HepG2 (cell line): ENCODE measurements around the gene BICRAL. TPM values are rescaled to one million over a fixed set of nuclear protein-coding genes. Genes with fewer than 3 reads are reported as not detected.

Experiments
- CCAR2 ChIP-seq: fragments of 200-400 bp; formaldehyde crosslinking; optimal IDR thresholded peaks from 2 replicates; pipeline ENCODE3; 2018; ENCODE audit warnings: low read depth, mild to moderate bottlenecking, low read length, moderate library complexity
- CCDC6 ChIP-seq: sonication (generic); formaldehyde crosslinking; IDR thresholded peaks from 2 replicates; pipeline ENCODE4 v1.8.1; 2022; ENCODE audit warnings: mild to moderate bottlenecking, missing genetic modification reagents, moderate library complexity
- CHD2 ChIP-seq: IDR thresholded peaks from 2 replicates; pipeline ENCODE4 v1.6.1; 2011; ENCODE audit warnings: low read depth, low read length, improper control_type of control experiment
- FOXJ3 ChIP-seq: sonication (generic); formaldehyde crosslinking; IDR thresholded peaks from 2 replicates; pipeline ENCODE4 v1.4.0; 2020; ENCODE audit warnings: missing genetic modification reagents, mild to moderate bottlenecking, borderline replicate concordance
- FOXO4 ChIP-seq: sonication (generic); formaldehyde crosslinking; conservative IDR thresholded peaks from 2 replicates; pipeline ENCODE4 v1.8.1; 2023; ENCODE audit warnings: missing genetic modification reagents
- IRF2 ChIP-seq: IDR thresholded peaks from 2 replicates; pipeline ENCODE4 v1.6.1; 2018; ENCODE audit warnings: missing genetic modification reagents, missing compliant biosample characterization
- NBN ChIP-seq: fragments of 450-650 bp; conservative IDR thresholded peaks from 2 replicates; pipeline ENCODE4 v1.6.1; 2017
- NFKBIZ ChIP-seq: IDR thresholded peaks from 2 replicates; pipeline ENCODE4 v1.6.1; 2018; ENCODE audit warnings: missing genetic modification reagents, missing compliant biosample characterization
- NR2F6 ChIP-seq, 2 experiments: IDR thresholded peaks; 2 replicates each; pipeline ENCODE4 v1.6.1; 2016; ENCODE audit warnings: antibody characterized with exemption in 1 of 2, mild to moderate bottlenecking in 1 of 2
- SALL2 ChIP-seq: sonication (generic); formaldehyde crosslinking; IDR thresholded peaks from 2 replicates; pipeline ENCODE4 v1.8.1; 2023; ENCODE audit warnings: mild to moderate bottlenecking, missing genetic modification reagents, inconsistent platforms
- SMAD1 ChIP-seq: sonication (generic); formaldehyde crosslinking; IDR thresholded peaks from 2 replicates; pipeline ENCODE4 v1.4.0; 2020; ENCODE audit warnings: missing genetic modification reagents, low read depth, mild to moderate bottlenecking, borderline replicate concordance
- THAP11 ChIP-seq: IDR thresholded peaks from 2 replicates; pipeline ENCODE4 v1.6.1; 2016; ENCODE audit warnings: missing biosample characterization, missing genetic modification reagents
- YEATS2 ChIP-seq: sonication (generic); formaldehyde crosslinking; IDR thresholded peaks from 2 replicates; pipeline ENCODE4 v1.4.0; 2020; ENCODE audit warnings: missing genetic modification reagents, borderline replicate concordance
- ZBTB44 ChIP-seq: sonication (generic); formaldehyde crosslinking; IDR thresholded peaks from 2 replicates; pipeline ENCODE4 v1.4.0; 2020; ENCODE audit warnings: missing genetic modification reagents
- ZBTB7A ChIP-seq: sonication (generic); formaldehyde crosslinking; IDR thresholded peaks from 2 replicates; pipeline ENCODE4 v1.8.0; 2022; ENCODE audit warnings: mild to moderate bottlenecking, missing genetic modification reagents
- ZFP36L2 ChIP-seq: sonication (generic); formaldehyde crosslinking; IDR thresholded peaks from 2 replicates; pipeline ENCODE4 v1.4.0; 2020; ENCODE audit warnings: missing genetic modification reagents
- ZFP41 ChIP-seq: sonication (generic); formaldehyde crosslinking; IDR thresholded peaks from 2 replicates; pipeline ENCODE4 v1.4.0; 2020; ENCODE audit warnings: mild to moderate bottlenecking, missing genetic modification reagents, borderline replicate concordance
- ZNF143 ChIP-seq: sonication (generic); formaldehyde crosslinking; IDR thresholded peaks from 2 replicates; pipeline ENCODE4 v1.4.0; 2020; ENCODE audit warnings: missing genetic modification reagents
- ZNF264 ChIP-seq: sonication (generic); formaldehyde crosslinking; IDR thresholded peaks from 2 replicates; pipeline ENCODE4 v1.4.0; 2020; ENCODE audit warnings: missing genetic modification reagents
- ZNF609 ChIP-seq: sonication (generic); formaldehyde crosslinking; IDR thresholded peaks from 2 replicates; pipeline ENCODE4 v1.4.0; 2020; ENCODE audit warnings: mild to moderate bottlenecking, missing genetic modification reagents, borderline replicate concordance
- ZNF619 ChIP-seq: sonication (generic); formaldehyde crosslinking; IDR thresholded peaks from 2 replicates; pipeline ENCODE4 v1.4.0; 2020; ENCODE audit warnings: mild to moderate bottlenecking, missing genetic modification reagents
- ZNF761 ChIP-seq: sonication (generic); formaldehyde crosslinking; conservative IDR thresholded peaks from 2 replicates; pipeline ENCODE4 v1.4.0; 2020; ENCODE audit warnings: mild to moderate bottlenecking, missing genetic modification reagents
- ZNF790 ChIP-seq: sonication (generic); formaldehyde crosslinking; IDR thresholded peaks from 2 replicates; pipeline ENCODE4 v1.8.0; 2022; ENCODE audit warnings: missing genetic modification reagents, mild to moderate bottlenecking, borderline replicate concordance
- polyA plus RNA-seq, 8 experiments: library from polyadenylated mRNA; depleted of rRNA in 3 of 8; stranded (reverse) in 7 of 8; unstranded in 1 of 8; fragments of >200 nt; fragmentation: Illumina TruSeq in 4 of 8; extraction: Trizol in 4 of 8; gene quantifications; 2 replicates each; pipeline versions ENCODE4 v1.2.1 to v1.2.3, GENCODE V29; 2011 to 2016; ENCODE audit warnings: low read depth in 4 of 8, missing spikeins in 1 of 8, mixed read lengths in 1 of 8; ENCODE audit not compliant: insufficient read depth in 1 of 8
- total RNA-seq, 5 experiments: library from RNA; depleted of rRNA; stranded (reverse); fragments of >200 nt; fragmentation: Illumina TruSeq; extraction: Trizol; gene quantifications; 2 replicates each; pipeline ENCODE4 v1.2.3, GENCODE V29; 2016; ENCODE audit warnings: low read depth in 1 of 5

BICRAL gene
- total and polyA plus RNA-seq, 2 of the 13 experiments (the other 11 are each of a cell fraction or from before 2014, with no cell fraction given) = 5.0 to 13.5 TPM

- TF ChIP-seq NFKBIZ (CRISPR knock-in tag) (0 out of 2 replicates have a peak, but pooled peaks have one; percentile 25), THAP11 (peak; percentile 84), FOXO4 (CRISPR knock-in tag) (no peak), ZNF609 (CRISPR knock-in tag) (no peak), IRF2 (CRISPR knock-in tag) (peak; percentile 88), FOXJ3 (CRISPR knock-in tag) (0 out of 2 replicates have a peak, but pooled peaks have one; percentile 46), SALL2 (CRISPR knock-in tag) (peak; percentile 81; the same call in 1 of the 2 replicates), ZFP41 (CRISPR knock-in tag) (no peak), NBN (no peak), ZNF761 (0 out of 2 replicates have a peak, but pooled peaks have one; percentile 6), ZNF790 (CRISPR knock-in tag) (0 out of 2 replicates have a peak, but pooled peaks have one; percentile 4), ZNF143 (CRISPR knock-in tag) (peak; percentile 36; the same call in 1 of the 2 replicates), NR2F6 (IDR thresholded peaks at IDR 0.05) (no peak), NR2F6 (CRISPR knock-in tag; IDR thresholded peaks at IDR 0.05) (peak; percentile 6; the same call in 1 of the 2 replicates), CCDC6 (CRISPR knock-in tag) (0 out of 2 replicates have a peak, but pooled peaks have one; percentile 62), ZFP36L2 (CRISPR knock-in tag) (no peak), CHD2 (peak; percentile 63), ZBTB7A (CRISPR knock-in tag) (no peak), ZBTB44 (peak; percentile 82; the same call in 1 of the 2 replicates), ZNF264 (CRISPR knock-in tag) (peak; percentile 69), CCAR2 (no peak), YEATS2 (CRISPR knock-in tag) (no peak), SMAD1 (no peak; the same call in 1 of the 2 replicates), ZNF619 (CRISPR knock-in tag) (no peak)
Observed at GRCh38 chr6:42745640-42746462, 36.0 kb upstream of the BICRAL start, which contains the start of gene TBCC (continued).
